ENCODE results near the gene ABCC8.

GRCh38 chr11:17490232-17490631 lies 13.6 kb upstream of the ABCC8 start:
- no peak for TF ChIP-seq EP300 (IDR thresholded peaks at IDR 0.05)
- TF ChIP-seq CTCF (IDR thresholded peaks at IDR 0.05): no peak

Data from ovary (tissue), 3 donors.